ENCODE measurements around the gene TUBGCP3. TPM values are rescaled to one million over a fixed set of nuclear protein-coding genes. Genes with fewer than 3 reads are reported as not detected.

TUBGCP3 gene
- total RNA-seq, 1 experiment from 2014 or later, result 37.3 TPM

DNA sequence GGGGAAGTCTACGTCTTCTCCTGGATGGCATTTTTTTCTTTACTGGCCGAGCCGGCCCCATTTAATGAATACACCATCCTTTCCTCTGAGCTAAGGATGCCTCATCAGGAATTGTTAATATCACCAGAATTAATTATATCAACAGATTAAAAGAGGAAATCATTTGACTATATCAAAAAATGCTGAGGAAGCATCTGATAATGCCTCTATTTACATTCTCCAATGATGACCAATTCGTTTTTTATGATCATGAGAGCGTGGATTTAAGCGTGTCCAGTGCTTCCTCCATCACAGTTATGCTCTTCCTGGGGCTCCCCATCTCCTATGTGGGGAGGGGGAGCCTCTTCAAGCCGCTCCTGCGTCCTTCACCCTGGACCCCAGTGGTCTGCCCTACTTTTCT is 58.7 kb downstream of the TUBGCP3 start:
- H3K23me2 ChIP-seq (ENCODE audit: insufficient read length, low read depth, low read length, poor library complexity, severe bottlenecking), result no peaks in the 10 kb centered on the region
- H3K79me1 ChIP-seq (ENCODE audit: insufficient read depth, low read depth, low read length, poor library complexity, severe bottlenecking), result no peaks in the 10 kb centered on the region
- no peaks in the 10 kb centered on the region for H3K4me1 ChIP-seq (ENCODE audit: insufficient read depth, low read length)
- no peaks in the 10 kb centered on the region for H3K9me3 ChIP-seq (ENCODE audit: control insufficient read depth, low read depth, low read length)
- Mint-ChIP-seq H3K4me3 (no peak overlapping the region), H3K27ac (no peak overlapping the region), H3K4me1 (no peaks in the 10 kb centered on the region), H3K9me3 (no peaks in the 10 kb centered on the region), H3K36me3 (ENCODE audit: insufficient read depth in 1 of 3, low read depth in 3 of 3) (no peaks in the 10 kb centered on the region), H3K27me3 (ENCODE audit: low read depth) (no peaks in the 10 kb centered on the region)
- no peak for DNase-seq
- H3K9ac ChIP-seq (ENCODE audit: extremely low read depth, insufficient read length, low read length), result no peak overlapping the region
- H2BK20ac ChIP-seq (ENCODE audit: low read depth, low read length, poor library complexity, severe bottlenecking), result no peak overlapping the region
- H3K27me3 ChIP-seq (ENCODE audit: insufficient read depth, low read length), result no peaks in the 10 kb centered on the region
- no peak overlapping the region for H2BK5ac ChIP-seq (ENCODE audit: insufficient read length, low read length)
- H4K8ac ChIP-seq (replicated peaks; ENCODE audit: insufficient read length, low read depth, low read length), result no peak overlapping the region
- H2BK15ac ChIP-seq (ENCODE audit: low read depth, low read length), result no peak overlapping the region
- no peak overlapping the region for H4K5ac ChIP-seq (ENCODE audit: insufficient read length, low read depth, low read length)
- no peak overlapping the region for H3K4ac ChIP-seq (ENCODE audit: low read depth, low read length)
- H2BK120ac ChIP-seq (ENCODE audit: low read depth, low read length, poor library complexity, severe bottlenecking), result no peak overlapping the region
- H4K20me1 ChIP-seq (ENCODE audit: control insufficient read depth, insufficient read depth, insufficient read length), result peaks cover 4% of the 10 kb centered on the region
- H3K27ac ChIP-seq (ENCODE audit: insufficient read length, low read depth, low read length), result no peak overlapping the region
- H3K4me2 ChIP-seq (ENCODE audit: insufficient read depth, insufficient read length, low read length), result no peak overlapping the region
- WGBS (ENCODE audit: extremely low coverage, insufficient read length, low lambda C conversion rate), result no CpG with 5 or more reads among the region's 8 CpGs
- no peak overlapping the region for H3K18ac ChIP-seq (ENCODE audit: insufficient read length, low read depth, low read length)
- no peak for TF ChIP-seq CTCF (conservative IDR thresholded peaks at IDR 0.05)
- H2AK5ac ChIP-seq (ENCODE audit: insufficient read length, low read length), result no peak overlapping the region
- no peak overlapping the region for H2BK12ac ChIP-seq (ENCODE audit: insufficient read length, low read depth, low read length)
- no peak overlapping the region for H3K14ac ChIP-seq (ENCODE audit: insufficient read depth, low read length)
- H3K23ac ChIP-seq (ENCODE audit: insufficient read length, low read depth, low read length), result no peak overlapping the region
- H4K91ac ChIP-seq (ENCODE audit: insufficient read length, low read depth, low read length), result no peak overlapping the region
- no peak overlapping the region for H2AFZ ChIP-seq (ENCODE audit: low read length)
- no peak overlapping the region for H3K56ac ChIP-seq (ENCODE audit: insufficient read length, low read depth, low read length)
- no peak overlapping the region for H3T11ph ChIP-seq (ENCODE audit: low read length)
- no peaks in the 10 kb centered on the region for H3K79me2 ChIP-seq (ENCODE audit: insufficient read depth, low read length)

All from H9 (cell line).